ENCODE results near the gene NRG2.

DNA sequence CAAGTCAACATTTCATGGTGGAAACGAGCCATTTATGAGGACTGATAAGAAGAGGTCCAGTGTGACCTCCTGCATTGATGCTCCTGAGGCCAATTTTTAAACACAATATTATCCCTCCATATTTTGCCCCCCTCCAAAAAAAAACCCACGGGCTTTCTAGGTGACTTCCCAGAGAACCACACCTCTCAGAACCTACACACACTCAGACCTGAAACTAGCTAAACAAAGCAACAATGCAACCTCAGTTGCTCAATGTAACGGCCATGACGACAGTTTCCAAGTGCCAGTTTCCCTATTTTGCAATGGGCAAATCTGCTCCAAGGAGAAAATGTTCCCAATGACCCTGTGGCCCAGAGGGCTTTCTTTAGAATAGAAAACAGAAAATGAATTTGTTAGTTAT lies 3.5 kb downstream of the NRG2 start:
- TF ChIP-seq, protein P1, sequence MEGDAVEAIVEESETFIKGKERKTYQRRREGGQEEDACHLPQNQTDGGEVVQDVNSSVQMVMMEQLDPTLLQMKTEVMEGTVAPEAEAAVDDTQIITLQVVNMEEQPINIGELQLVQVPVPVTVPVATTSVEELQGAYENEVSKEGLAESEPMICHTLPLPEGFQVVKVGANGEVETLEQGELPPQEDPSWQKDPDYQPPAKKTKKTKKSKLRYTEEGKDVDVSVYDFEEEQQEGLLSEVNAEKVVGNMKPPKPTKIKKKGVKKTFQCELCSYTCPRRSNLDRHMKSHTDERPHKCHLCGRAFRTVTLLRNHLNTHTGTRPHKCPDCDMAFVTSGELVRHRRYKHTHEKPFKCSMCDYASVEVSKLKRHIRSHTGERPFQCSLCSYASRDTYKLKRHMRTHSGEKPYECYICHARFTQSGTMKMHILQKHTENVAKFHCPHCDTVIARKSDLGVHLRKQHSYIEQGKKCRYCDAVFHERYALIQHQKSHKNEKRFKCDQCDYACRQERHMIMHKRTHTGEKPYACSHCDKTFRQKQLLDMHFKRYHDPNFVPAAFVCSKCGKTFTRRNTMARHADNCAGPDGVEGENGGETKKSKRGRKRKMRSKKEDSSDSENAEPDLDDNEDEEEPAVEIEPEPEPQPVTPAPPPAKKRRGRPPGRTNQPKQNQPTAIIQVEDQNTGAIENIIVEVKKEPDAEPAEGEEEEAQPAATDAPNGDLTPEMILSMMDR (IDR thresholded peaks at IDR 0.05), result no peak
- TF ChIP-seq EP300 (IDR thresholded peaks at IDR 0.05) (no peak), POLR2A (IDR thresholded peaks at IDR 0.05) (no peak)

Data from ovary (tissue), 3 donors.